ENCODE measurements around the gene CDON. TPM values are rescaled to one million over a fixed set of nuclear protein-coding genes. Genes with fewer than 3 reads are reported as not detected.
"Not testable (repeated sequence)": the region's sequence is repeated elsewhere in the genome, so short reads cannot be mapped to it uniquely, and the experiment has no call there.

CDON gene
- total and polyA plus RNA-seq, 5 donors, result 4.4 to 32.2 (median 20.9) TPM

DNA sequence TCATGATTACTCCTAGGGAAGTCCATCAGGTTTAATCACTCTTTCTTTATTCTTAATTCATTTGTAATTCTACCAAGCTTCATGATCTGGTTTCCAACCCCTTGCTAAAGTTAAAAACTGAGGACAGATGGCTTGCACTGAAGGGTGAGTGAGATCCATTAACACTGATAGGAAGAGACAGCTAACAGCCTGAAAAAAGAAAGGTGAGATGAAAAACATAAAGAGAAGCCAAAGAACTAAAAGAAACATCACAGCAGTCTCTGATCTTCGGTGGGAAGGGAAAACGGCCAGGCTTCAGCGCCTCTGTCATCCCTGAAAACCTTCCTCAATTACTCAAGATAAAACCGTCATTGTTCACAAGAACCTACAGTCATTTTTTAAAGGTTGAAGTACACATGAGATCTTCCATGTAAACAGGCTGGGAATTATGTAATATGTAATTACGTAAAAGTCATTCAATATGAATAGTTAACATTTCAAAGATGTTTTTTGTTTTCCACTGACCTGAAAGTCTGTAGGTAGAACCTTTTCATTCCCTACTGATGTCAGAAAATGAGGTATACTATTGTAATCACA, 75.5 kb downstream of the CDON start:
- WGBS, result 63% methylated on average over 5 of the region's 5 CpGs
- H3K4me1 ChIP-seq (ENCODE audit: control insufficient read depth, insufficient read depth, low read length), result peaks cover 3% of the 10 kb centered on the region
- H3K27me3 ChIP-seq (ENCODE audit: control insufficient read depth, insufficient read depth), result no peaks in the 10 kb centered on the region
- ATAC-seq (no peak), DNase-seq (no peak)
- intact Hi-C loops (cut with DNase I), result no loop called here
- H3K27ac ChIP-seq (ENCODE audit: low read length), result no peak overlapping the region
- H3K9me3 ChIP-seq (ENCODE audit: control insufficient read depth, low read length), result no peaks in the 10 kb centered on the region
- no peak overlapping the region for H3K4me3 ChIP-seq (ENCODE audit: low read length)

GRCh38 chr11:125985956-125986355, 76.7 kb downstream of the CDON start:
- intact Hi-C loops (cut with DNase I), result loop anchor here in 1 of 4 donors (2.0 kb wide), 1 partner anchor 15 kb away; no protein-coding TSS in a partner anchor
- not testable (repeated sequence) for DNase-seq; H3K27ac ChIP-seq (ENCODE audit: low read length); H3K4me3 ChIP-seq (ENCODE audit: low read length); H3K4me1 ChIP-seq (ENCODE audit: control insufficient read depth, insufficient read depth, low read length); H3K27me3 ChIP-seq (ENCODE audit: control insufficient read depth, insufficient read depth); H3K9me3 ChIP-seq (ENCODE audit: control insufficient read depth, low read length); ATAC-seq
- WGBS, result 95% methylated on average over 6 of the region's 6 CpGs

DNA sequence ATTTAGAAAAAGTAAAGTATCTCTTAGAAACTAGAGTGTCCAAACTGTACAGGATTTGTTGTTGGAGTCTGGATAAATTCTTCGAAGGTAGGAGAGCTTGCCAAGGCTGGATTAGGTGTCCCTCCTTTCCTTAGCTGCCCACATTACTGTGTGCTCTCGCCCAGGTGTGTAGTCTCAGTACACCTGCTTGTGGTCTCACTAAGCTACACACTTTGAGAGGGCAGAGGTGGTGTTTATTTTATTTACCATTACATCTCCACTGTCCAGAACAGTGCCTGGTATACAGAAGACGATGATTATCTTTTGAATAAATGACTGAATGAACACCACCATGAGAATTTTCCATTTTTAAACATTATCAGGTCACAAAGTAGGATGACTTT, 80.3 kb downstream of the CDON start:
- Histone ChIP-seq H3K27me3 (ENCODE audit: control insufficient read depth, insufficient read depth) (no peaks in the 10 kb centered on the region), H3K4me1 (ENCODE audit: control insufficient read depth, insufficient read depth, low read length) (no peaks in the 10 kb centered on the region), H3K9me3 (ENCODE audit: control insufficient read depth, low read length) (no peaks in the 10 kb centered on the region), H3K4me3 (ENCODE audit: low read length) (no peak overlapping the region), H3K27ac (ENCODE audit: low read length) (no peak overlapping the region)
- WGBS, result 96% methylated on average over 3 of the region's 3 CpGs
- DNase-seq (no peak), ATAC-seq (no peak)
- intact Hi-C loops (cut with DNase I), result no loop called here

DNA sequence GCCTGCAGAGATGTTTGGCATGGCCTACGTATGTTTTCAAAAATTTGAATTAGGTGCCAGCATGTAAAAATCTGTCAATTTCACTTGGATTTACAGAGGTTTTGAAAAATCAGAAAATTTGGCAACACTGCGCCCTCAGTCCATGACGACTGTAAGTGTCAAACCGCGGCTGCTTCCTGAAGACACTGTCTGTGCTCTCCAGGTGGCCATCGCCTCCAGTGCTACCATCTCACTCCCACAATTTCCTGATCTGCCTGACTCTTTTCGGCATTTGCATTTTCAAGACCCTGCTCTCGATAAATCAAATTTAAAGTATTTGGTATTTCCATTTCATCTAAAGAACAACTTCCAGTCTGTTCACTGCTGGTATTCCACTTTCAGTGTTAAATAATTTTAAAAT, 82.2 kb downstream of the CDON start:
- H3K27ac ChIP-seq (ENCODE audit: low read length), result no peak overlapping the region
- H3K4me1 ChIP-seq (ENCODE audit: control insufficient read depth, insufficient read depth, low read length), result no peaks in the 10 kb centered on the region
- ATAC-seq (no peak), DNase-seq (no peak)
- no peak overlapping the region for H3K4me3 ChIP-seq (ENCODE audit: low read length)
- WGBS, result 88% methylated on average over 8 of the region's 8 CpGs
- no peaks in the 10 kb centered on the region for H3K9me3 ChIP-seq (ENCODE audit: control insufficient read depth, low read length)
- intact Hi-C loops (cut with DNase I), result no loop called here
- H3K27me3 ChIP-seq (ENCODE audit: control insufficient read depth, insufficient read depth), result no peaks in the 10 kb centered on the region

DNA sequence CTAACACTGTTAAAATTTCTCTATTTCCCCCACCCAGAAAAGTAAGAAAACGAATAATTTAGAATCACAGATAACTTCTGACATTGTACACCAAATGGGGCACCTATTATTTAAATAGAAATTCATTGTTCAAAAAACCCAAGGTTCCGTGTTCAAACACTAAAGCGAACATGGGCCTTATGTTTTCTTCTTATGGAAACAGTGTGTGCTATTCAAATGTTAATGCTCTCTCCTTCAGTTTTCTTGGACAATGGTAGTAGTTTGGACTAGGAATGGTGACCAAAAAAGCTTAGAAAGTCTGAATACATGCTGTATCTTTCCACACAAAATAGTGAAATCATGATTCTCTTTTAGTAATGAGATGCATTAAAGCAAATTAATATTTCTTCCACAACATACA, 83.2 kb downstream of the CDON start:
- no peaks in the 10 kb centered on the region for H3K27me3 ChIP-seq (ENCODE audit: control insufficient read depth, insufficient read depth)
- H3K9me3 ChIP-seq (ENCODE audit: control insufficient read depth, low read length), result no peaks in the 10 kb centered on the region
- no peak overlapping the region for H3K4me3 ChIP-seq (ENCODE audit: low read length)
- 85% methylated on average over 3 of the region's 3 CpGs for WGBS
- no peak for DNase-seq
- intact Hi-C loops (cut with DNase I), result no loop called here
- no peaks in the 10 kb centered on the region for H3K4me1 ChIP-seq (ENCODE audit: control insufficient read depth, insufficient read depth, low read length)
- no peak for ATAC-seq
- no peak overlapping the region for H3K27ac ChIP-seq (ENCODE audit: low read length)

DNA sequence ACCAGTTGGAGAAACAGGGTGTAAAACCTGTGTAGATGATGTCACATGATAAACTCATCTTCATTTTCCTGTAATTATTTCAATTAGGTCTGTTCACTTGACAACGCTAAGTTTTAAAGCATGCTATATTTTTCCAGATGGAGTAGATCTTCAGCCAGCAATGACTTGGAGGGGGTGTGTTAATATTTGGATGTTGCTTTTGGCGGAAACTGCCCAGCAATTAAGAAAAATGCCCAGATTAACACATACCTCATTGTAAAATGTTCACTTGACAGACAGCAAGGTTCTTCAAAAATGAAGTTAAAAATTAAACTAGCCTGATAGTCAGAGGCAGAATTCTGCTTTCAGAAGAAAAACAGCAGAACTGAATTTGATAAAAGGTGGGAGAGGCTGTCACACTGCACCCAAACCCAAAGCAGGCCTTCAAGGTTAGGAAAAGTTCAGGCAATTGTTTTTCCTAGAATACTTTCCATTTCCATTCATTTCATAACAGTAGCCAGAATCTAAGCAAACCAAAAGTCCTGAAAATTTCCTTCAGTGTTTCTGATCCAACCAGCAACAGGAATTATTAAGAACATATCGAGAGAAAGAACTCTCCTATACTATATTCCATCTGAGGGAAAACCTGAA, 83.8 kb downstream of the CDON start:
- H3K27me3 ChIP-seq (ENCODE audit: control insufficient read depth, insufficient read depth), result no peaks in the 10 kb centered on the region
- H3K4me3 ChIP-seq (ENCODE audit: low read length), result no peak overlapping the region
- DNase-seq (no peak), ATAC-seq (peak; percentile 14 to 70)
- WGBS, result 57% methylated on average over 3 of the region's 3 CpGs
- no peaks in the 10 kb centered on the region for H3K9me3 ChIP-seq (ENCODE audit: control insufficient read depth, low read length)
- H3K4me1 ChIP-seq (ENCODE audit: control insufficient read depth, insufficient read depth, low read length), result no peaks in the 10 kb centered on the region
- intact Hi-C loops (cut with DNase I), result no loop called here
- H3K27ac ChIP-seq (ENCODE audit: low read length), result no peak overlapping the region

- DNase-seq (no peak), ATAC-seq (no peak)
- H3K9me3 ChIP-seq (ENCODE audit: control insufficient read depth, low read length), result no peaks in the 10 kb centered on the region
- intact Hi-C loops (cut with DNase I), result no loop called here
- H3K4me3 ChIP-seq (ENCODE audit: low read length), result no peak overlapping the region
- H3K4me1 ChIP-seq (ENCODE audit: control insufficient read depth, insufficient read depth, low read length), result no peaks in the 10 kb centered on the region
- WGBS, result 73% methylated on average over 6 of the region's 6 CpGs
- H3K27ac ChIP-seq (ENCODE audit: low read length), result no peak overlapping the region
- H3K27me3 ChIP-seq (ENCODE audit: control insufficient read depth, insufficient read depth), result no peaks in the 10 kb centered on the region
These were observed 84.4 kb downstream of the CDON start for GRCh38 chr11:125978181-125978716.

GRCh38 chr11:125977333-125977732, 85.3 kb downstream of the CDON start:
- WGBS, result 89% methylated on average over 3 of the region's 3 CpGs
- H3K9me3 ChIP-seq (ENCODE audit: control insufficient read depth, low read length), result no peaks in the 10 kb centered on the region
- no peak overlapping the region for H3K27ac ChIP-seq (ENCODE audit: low read length)
- no peaks in the 10 kb centered on the region for H3K27me3 ChIP-seq (ENCODE audit: control insufficient read depth, insufficient read depth)
- no peaks in the 10 kb centered on the region for H3K4me1 ChIP-seq (ENCODE audit: control insufficient read depth, insufficient read depth, low read length)
- DNase-seq, result no peak
- intact Hi-C loops (cut with DNase I), result no loop called here
- no peak overlapping the region for H3K4me3 ChIP-seq (ENCODE audit: low read length)
- no peak for ATAC-seq

DNA sequence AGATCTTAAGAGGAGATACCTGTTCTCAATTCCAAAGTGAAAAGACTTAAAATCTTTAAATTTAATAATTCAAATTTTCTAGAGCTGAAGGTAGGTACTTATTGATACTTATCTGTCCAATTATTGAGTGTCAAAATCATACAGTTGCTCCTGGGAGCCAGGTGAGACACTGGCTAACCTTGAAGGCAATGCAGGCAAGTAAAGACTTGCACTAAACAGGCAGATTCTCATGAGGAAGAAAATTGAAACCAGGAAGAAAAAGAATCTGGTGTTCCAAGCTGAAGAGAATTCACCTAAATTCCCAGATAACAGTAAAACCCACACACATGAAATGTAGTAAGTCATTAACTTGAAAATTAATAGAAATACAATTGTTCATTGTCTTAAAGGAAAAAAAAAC, 86.5 kb downstream of the CDON start:
- Histone ChIP-seq H3K4me1 (ENCODE audit: control insufficient read depth, insufficient read depth, low read length) (no peaks in the 10 kb centered on the region), H3K4me3 (ENCODE audit: low read length) (no peak overlapping the region), H3K27me3 (ENCODE audit: control insufficient read depth, insufficient read depth) (no peaks in the 10 kb centered on the region), H3K9me3 (ENCODE audit: control insufficient read depth, low read length) (no peaks in the 10 kb centered on the region), H3K27ac (ENCODE audit: low read length) (no peak overlapping the region)
- intact Hi-C loops (cut with DNase I), result no loop called here
- DNase-seq (no peak), ATAC-seq (no peak)

DNA sequence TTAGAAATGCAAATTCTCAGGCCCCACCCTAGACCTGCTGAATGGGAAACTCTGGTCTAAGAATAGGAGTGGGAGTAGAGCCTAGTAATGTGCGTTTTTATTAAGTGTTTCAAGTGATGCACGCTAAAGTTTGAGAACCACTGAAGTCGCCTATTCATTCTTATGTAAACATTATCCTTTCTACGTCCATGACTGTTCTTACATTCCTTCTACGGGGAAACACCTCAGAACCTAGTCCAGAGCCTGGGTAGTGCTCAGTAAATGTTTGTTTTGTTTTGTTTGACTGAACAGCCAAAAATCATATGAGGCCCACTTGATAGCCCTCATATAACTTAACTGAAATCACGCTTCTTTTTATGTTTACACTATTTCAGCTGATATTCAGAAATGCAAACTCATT, 87.0 kb downstream of the CDON start:
- H3K4me1 ChIP-seq (ENCODE audit: control insufficient read depth, insufficient read depth, low read length), result no peaks in the 10 kb centered on the region
- H3K9me3 ChIP-seq (ENCODE audit: control insufficient read depth, low read length), result no peaks in the 10 kb centered on the region
- no peak overlapping the region for H3K27ac ChIP-seq (ENCODE audit: low read length)
- ATAC-seq, result no peak
- H3K27me3 ChIP-seq (ENCODE audit: control insufficient read depth, insufficient read depth), result no peaks in the 10 kb centered on the region
- no peak for DNase-seq
- H3K4me3 ChIP-seq (ENCODE audit: low read length), result no peak overlapping the region
- intact Hi-C loops (cut with DNase I), result no loop called here
- WGBS, result 95% methylated on average over 6 of the region's 6 CpGs

GRCh38 chr11:125974284-125974683, 88.4 kb downstream of the CDON start:
- Histone ChIP-seq H3K4me3 (ENCODE audit: low read length) (no peak overlapping the region), H3K9me3 (ENCODE audit: control insufficient read depth, low read length) (no peaks in the 10 kb centered on the region), H3K27me3 (ENCODE audit: control insufficient read depth, insufficient read depth) (no peaks in the 10 kb centered on the region), H3K4me1 (ENCODE audit: control insufficient read depth, insufficient read depth, low read length) (no peaks in the 10 kb centered on the region), H3K27ac (ENCODE audit: low read length) (no peak overlapping the region)
- ATAC-seq (no peak), DNase-seq (no peak)
- intact Hi-C loops (cut with DNase I), result no loop called here

All from right cardiac atrium (tissue), 5 donors.